ENCODE measurements around the gene P2RX2. TPM values are rescaled to one million over a fixed set of nuclear protein-coding genes. Genes with fewer than 3 reads are reported as not detected.

Gene P2RX2
- total and polyA plus RNA-seq, 2 of the 4 experiments (the other 2 are of a cell fraction), result not detected

DNA sequence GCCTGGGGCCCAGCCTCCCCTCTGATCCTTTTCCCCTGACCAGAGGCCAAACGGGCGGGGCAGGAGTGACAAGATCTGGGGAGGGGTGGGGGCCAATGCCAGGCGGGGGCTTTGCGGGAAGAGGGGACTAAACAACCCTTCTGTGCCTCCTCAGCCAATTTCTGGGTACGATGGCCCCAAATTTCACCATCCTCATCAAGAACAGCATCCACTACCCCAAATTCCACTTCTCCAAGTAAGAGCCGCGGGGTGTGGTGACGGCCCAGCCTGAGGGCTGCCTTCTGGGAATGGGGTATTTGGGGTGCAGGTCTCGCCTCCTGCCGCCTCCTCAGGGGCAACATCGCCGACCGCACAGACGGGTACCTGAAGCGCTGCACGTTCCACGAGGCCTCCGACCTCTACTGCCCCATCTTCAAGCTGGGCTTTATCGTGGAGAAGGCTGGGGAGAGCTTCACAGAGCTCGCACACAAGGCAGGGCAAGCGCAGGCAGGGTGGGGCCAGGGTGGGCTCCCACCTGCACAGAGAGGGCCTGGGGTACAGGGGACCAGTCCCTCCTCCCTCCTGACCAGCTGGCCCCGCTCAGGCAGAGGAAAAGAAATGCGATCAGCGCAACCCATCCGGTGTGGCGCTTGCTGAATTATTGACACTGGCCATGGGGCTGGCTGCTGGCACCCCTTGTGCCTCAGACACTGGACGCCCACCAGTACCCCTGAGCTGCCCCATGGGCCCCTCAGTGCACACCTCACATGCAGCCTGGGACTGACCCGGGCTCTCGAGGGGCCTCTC, 1.7 kb downstream of the P2RX2 start (continued):
- TF ChIP-seq, protein P1, sequence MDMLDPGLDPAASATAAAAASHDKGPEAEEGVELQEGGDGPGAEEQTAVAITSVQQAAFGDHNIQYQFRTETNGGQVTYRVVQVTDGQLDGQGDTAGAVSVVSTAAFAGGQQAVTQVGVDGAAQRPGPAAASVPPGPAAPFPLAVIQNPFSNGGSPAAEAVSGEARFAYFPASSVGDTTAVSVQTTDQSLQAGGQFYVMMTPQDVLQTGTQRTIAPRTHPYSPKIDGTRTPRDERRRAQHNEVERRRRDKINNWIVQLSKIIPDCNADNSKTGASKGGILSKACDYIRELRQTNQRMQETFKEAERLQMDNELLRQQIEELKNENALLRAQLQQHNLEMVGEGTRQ (IDR thresholded peaks at IDR 0.05; ENCODE audit: low read depth, low read length), result no peak
- TF ChIP-seq RFX5 (IDR thresholded peaks at IDR 0.05; ENCODE audit: low read depth, low read length), result no peak

DNA sequence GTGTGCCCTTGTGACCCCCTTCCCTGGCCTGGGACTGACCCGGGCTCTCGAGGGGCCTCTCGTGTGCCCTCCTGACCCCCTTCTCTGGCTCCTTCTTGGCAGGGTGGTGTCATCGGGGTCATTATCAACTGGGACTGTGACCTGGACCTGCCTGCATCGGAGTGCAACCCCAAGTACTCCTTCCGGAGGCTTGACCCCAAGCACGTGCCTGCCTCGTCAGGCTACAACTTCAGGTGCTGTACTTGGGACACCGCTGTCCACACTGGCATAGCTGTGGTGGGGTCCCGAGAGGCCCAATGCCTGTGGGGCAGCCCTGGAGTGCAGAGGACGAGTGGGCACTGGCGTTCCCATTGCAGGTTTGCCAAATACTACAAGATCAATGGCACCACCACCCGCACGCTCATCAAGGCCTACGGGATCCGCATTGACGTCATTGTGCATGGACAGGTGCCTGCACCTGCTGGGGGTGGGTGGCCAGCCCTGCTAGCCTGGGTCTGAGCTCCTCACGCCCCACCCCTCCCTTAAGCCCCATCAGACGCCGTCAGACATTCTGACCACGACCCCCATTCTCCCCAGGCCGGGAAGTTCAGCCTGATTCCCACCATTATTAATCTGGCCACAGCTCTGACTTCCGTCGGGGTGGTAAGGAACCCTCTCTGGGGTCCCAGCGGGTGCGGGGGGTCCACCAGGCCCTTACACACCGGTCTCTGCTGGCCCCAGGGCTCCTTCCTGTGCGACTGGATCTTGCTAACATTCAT, 2.5 kb downstream of the P2RX2 start:
- Histone ChIP-seq H3K4me2 (ENCODE audit: low read depth, low read length) (no peak overlapping the region), H2BK120ac (ENCODE audit: low read depth, low read length) (no peak overlapping the region), H3K36me3 (ENCODE audit: control insufficient read depth, insufficient read depth, low read length) (peaks cover 9% of the 10 kb centered on the region), H3K4ac (ENCODE audit: low read depth, low read length) (no peak overlapping the region), H3K9me3 (ENCODE audit: control insufficient read depth, insufficient read depth, low read length) (peaks cover 16% of the 10 kb centered on the region), H2AK5ac (ENCODE audit: low read depth, low read length) (no peak overlapping the region), H3K4me1 (ENCODE audit: control insufficient read depth, insufficient read depth, low read length) (peaks cover 12% of the 10 kb centered on the region), H2BK5ac (ENCODE audit: low read depth, low read length, poor library complexity, severe bottlenecking) (no peak overlapping the region), H2BK15ac (ENCODE audit: low read depth, low read length) (no peak overlapping the region), H3K79me1 (ENCODE audit: low read depth in 1 of 2, low read length in 2 of 2) (no peaks in the 10 kb centered on the region), H3K27me3 (ENCODE audit: control insufficient read depth, insufficient read depth, low read length) (peaks cover 30% of the 10 kb centered on the region), H3K18ac (ENCODE audit: low read depth, low read length) (no peak overlapping the region), H3K4me3 (ENCODE audit: insufficient read depth, low read depth, low read length) (no peak overlapping the region), H3K14ac (replicated peaks; ENCODE audit: low read depth, low read length) (no peak overlapping the region), H2BK20ac (ENCODE audit: low read depth, low read length) (no peak overlapping the region), H3K9ac (ENCODE audit: low read depth, low read length) (no peak overlapping the region), H4K5ac (ENCODE audit: low read depth, low read length) (no peak overlapping the region), H2AFZ (replicated peaks; ENCODE audit: low read length, poor library complexity) (no peak overlapping the region), H3K9me1 (ENCODE audit: insufficient read depth, low read length) (peaks cover 7% of the 10 kb centered on the region; the same call in 1 of the 2 replicates), H4K8ac (ENCODE audit: low read depth in 2 of 2, low read length in 2 of 2) (no peak overlapping the region), H3K56ac (ENCODE audit: extremely low read depth, insufficient read depth, low read length) (no peak overlapping the region), H3K27ac (ENCODE audit: insufficient read depth, low read length) (no peak overlapping the region), H2AK9ac (replicated peaks; ENCODE audit: low read depth, low read length, poor library complexity) (no peak overlapping the region), H3K23ac (ENCODE audit: low read depth, low read length) (no peak overlapping the region), H4K91ac (ENCODE audit: insufficient read depth, low read depth, low read length) (no peak overlapping the region), H4K20me1 (ENCODE audit: insufficient read depth, low read length) (no peaks in the 10 kb centered on the region)
- ATAC-seq (ENCODE audit: low read depth) (no peak), DNase-seq (no peak)
- dilution Hi-C loops (cut with HindIII; ENCODE audit: low sequenced_read_pairs, unreplicated experiment), result no loop called here
- no TSS peak for BruUV-seq (replicated peaks)
- in situ Hi-C loops (cut with MboI; ENCODE audit: low sequenced_read_pairs), result no loop called here
- ChIA-PET CTCF (no interaction called here), POLR2A (ENCODE audit: unreplicated experiment) (no interaction called here)
- intact Hi-C loops (cut with micrococcal nuclease), result no loop called here
- TF ChIP-seq MXI1 (IDR thresholded peaks at IDR 0.05; ENCODE audit: borderline replicate concordance, low read depth, low read length) (no peak), MAZ (IDR thresholded peaks at IDR 0.05; ENCODE audit: borderline replicate concordance, low read depth, low read length) (no peak)
- TF ChIP-seq, protein P2, sequence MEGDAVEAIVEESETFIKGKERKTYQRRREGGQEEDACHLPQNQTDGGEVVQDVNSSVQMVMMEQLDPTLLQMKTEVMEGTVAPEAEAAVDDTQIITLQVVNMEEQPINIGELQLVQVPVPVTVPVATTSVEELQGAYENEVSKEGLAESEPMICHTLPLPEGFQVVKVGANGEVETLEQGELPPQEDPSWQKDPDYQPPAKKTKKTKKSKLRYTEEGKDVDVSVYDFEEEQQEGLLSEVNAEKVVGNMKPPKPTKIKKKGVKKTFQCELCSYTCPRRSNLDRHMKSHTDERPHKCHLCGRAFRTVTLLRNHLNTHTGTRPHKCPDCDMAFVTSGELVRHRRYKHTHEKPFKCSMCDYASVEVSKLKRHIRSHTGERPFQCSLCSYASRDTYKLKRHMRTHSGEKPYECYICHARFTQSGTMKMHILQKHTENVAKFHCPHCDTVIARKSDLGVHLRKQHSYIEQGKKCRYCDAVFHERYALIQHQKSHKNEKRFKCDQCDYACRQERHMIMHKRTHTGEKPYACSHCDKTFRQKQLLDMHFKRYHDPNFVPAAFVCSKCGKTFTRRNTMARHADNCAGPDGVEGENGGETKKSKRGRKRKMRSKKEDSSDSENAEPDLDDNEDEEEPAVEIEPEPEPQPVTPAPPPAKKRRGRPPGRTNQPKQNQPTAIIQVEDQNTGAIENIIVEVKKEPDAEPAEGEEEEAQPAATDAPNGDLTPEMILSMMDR (conservative IDR thresholded peaks at IDR 0.05; ENCODE audit: low read depth, low read length), result no peak
- 90% methylated on average over 10 of the region's 28 CpGs; no CpG with 5 or more reads in 1 of the 2 experiments for WGBS, 2 experiments (ENCODE audit: extremely low coverage in 2 of 2, insufficient read length in 1 of 2)

Data from IMR-90 (cell line).